PC-3 (cell line): ENCODE data around the gene PLOD2. TPM values are rescaled to one million over a fixed set of nuclear protein-coding genes. Genes with fewer than 3 reads are reported as not detected.

Experiments used
- ATAC-seq: fragments of 200-7000 bp; cut with Tn5 transposase; 2 replicates; pipeline ENCODE4 v1.9.1; 2020; ENCODE audit warnings: mild to moderate bottlenecking, moderate library complexity
- BruUV-seq: library from RNA; stranded (reverse); fragments of 400-500 nt; replicated peaks from 2 replicates; lab custom pipeline; 2021; lab: Mats Ljungman, UMichigan
- CTCF ChIA-PET: fragments of 300-600 bp; sonication (Branson Sonifier 250); formaldehyde crosslinking; loops from one replicate; lab custom pipeline; 2022; ENCODE audit warnings: antibody characterized with exemption; lab: Charles Lee
- POLR2A ChIA-PET: fragments of 300-600 bp; sonication (Branson Sonifier 250); formaldehyde crosslinking; loops from one replicate; lab custom pipeline; 2022; ENCODE audit warnings: antibody characterized with exemption; ENCODE audit not compliant: unreplicated experiment; lab: Charles Lee
- DNase-seq: peaks from one replicate; pipeline ENCODE4 v3.0.0-alpha.2; 2015
- H2AFZ ChIP-seq: fragments of 300-600 bp; sonication (generic); 2 replicates; pipeline ENCODE4 v1.6.0; 2016; ENCODE audit warnings: antibody characterized with exemption, low read length
- H3F3A ChIP-seq: fragments of 300-600 bp; sonication (generic); one replicate; pipeline ENCODE4 v1.6.0; 2017; ENCODE audit warnings: antibody characterized with exemption, low read length, control low read depth, mild to moderate bottlenecking; ENCODE audit not compliant: unreplicated experiment
- H3K27ac ChIP-seq: fragments of 300-600 bp; sonication (generic); 2 replicates; pipeline ENCODE4 v1.5.1; 2016; ENCODE audit warnings: mild to moderate bottlenecking, low read length
- H3K27me3 ChIP-seq: fragments of 300-600 bp; sonication (generic); 2 replicates; pipeline ENCODE4 v1.6.1; 2016; ENCODE audit warnings: low read length, mixed read lengths
- H3K36me3 ChIP-seq: fragments of 300-600 bp; sonication (generic); 2 replicates; pipeline ENCODE4 v1.6.1; 2016; ENCODE audit warnings: low read depth, mixed run types, low read length, mixed read lengths
- H3K4me1 ChIP-seq: fragments of 300-600 bp; sonication (generic); 2 replicates; pipeline ENCODE4 v1.5.1; 2016; ENCODE audit warnings: low read length; ENCODE audit not compliant: insufficient read depth
- H3K4me2 ChIP-seq: fragments of 300-600 bp; sonication (generic); 2 replicates; pipeline ENCODE4 v1.6.0; 2016; ENCODE audit warnings: low read length
- H3K4me3 ChIP-seq: fragments of 300-600 bp; sonication (generic); 2 replicates; pipeline ENCODE4 v1.5.1; 2016; ENCODE audit warnings: mild to moderate bottlenecking, low read length, mixed read lengths
- H3K79me2 ChIP-seq: fragments of 300-600 bp; sonication (generic); 2 replicates; pipeline ENCODE4 v1.6.1; 2017; ENCODE audit warnings: low read length, mixed read lengths
- H3K9ac ChIP-seq: fragments of 300-600 bp; sonication (generic); 2 replicates; pipeline ENCODE4 v1.6.0; 2016; ENCODE audit warnings: mild to moderate bottlenecking, low read length
- H3K9me2 ChIP-seq: fragments of 300-600 bp; sonication (generic); replicated peaks from 2 replicates; pipeline ENCODE4 v1.6.1; 2016; ENCODE audit warnings: mixed run types, low read length, mixed read lengths
- H3K9me3 ChIP-seq: fragments of 300-600 bp; sonication (generic); 2 replicates; pipeline ENCODE4 v1.6.1; 2016; ENCODE audit warnings: low read length, mixed read lengths
- H4K20me1 ChIP-seq: fragments of 300-600 bp; sonication (generic); 2 replicates; pipeline ENCODE4 v1.6.1; 2016; ENCODE audit warnings: low read length, mixed read lengths
- EZH2 ChIP-seq: fragments of 300-600 bp; sonication (generic); IDR thresholded peaks from one replicate; pipeline ENCODE4 v1.6.1; 2017; ENCODE audit warnings: antibody characterized with exemption, mild to moderate bottlenecking, low read length; ENCODE audit not compliant: unreplicated experiment
- EZH2phosphoT487 ChIP-seq: fragments of 300-600 bp; sonication (generic); IDR thresholded peaks from 2 replicates; pipeline ENCODE4 v1.6.1; 2018; ENCODE audit warnings: mild to moderate bottlenecking, antibody characterized with exemption, low read length, borderline replicate concordance
- intact Hi-C: fragments of 100-400 bp; cut with micrococcal nuclease; formaldehyde crosslinking; loops from 2 replicates; pipeline ENCODE4 v1.9.0; 2023
- total RNA-seq: library from RNA; depleted of rRNA; stranded (reverse); fragments of >200 nt; gene quantifications from 2 replicates; pipeline ENCODE4 v1.2.3, GENCODE V29; 2014
- TF ChIP-seq, protein P1 (sequence below): fragments of 300-600 bp; sonication (generic); conservative IDR thresholded peaks from 2 replicates; pipeline ENCODE4 v1.5.1; 2017; ENCODE audit warnings: antibody characterized with exemption, low read depth, mild to moderate bottlenecking, low read length

PLOD2 gene
- total RNA-seq, 1 experiment from 2014 or later: 76.1 TPM

GRCh38 chr3:146189519-146190173, 28.7 kb upstream of the PLOD2 start:
- Histone ChIP-seq H3F3A (no peaks in the 10 kb centered on the region), H3K4me3 (peak overlapping the region; percentile 36; the same call in 1 of the 2 replicates), H4K20me1 (no peaks in the 10 kb centered on the region), H3K4me1 (peaks cover 20% of the 10 kb centered on the region), H3K9me3 (no peaks in the 10 kb centered on the region), H3K27ac (no peak overlapping the region), H3K27me3 (no peaks in the 10 kb centered on the region), H2AFZ (peak overlapping the region; percentile 68), H3K9ac (no peak overlapping the region), H3K36me3 (no peaks in the 10 kb centered on the region), H3K9me2 (no peaks in the 10 kb centered on the region), H3K4me2 (peak overlapping the region; percentile 68), H3K79me2 (no peaks in the 10 kb centered on the region)
- DNase-seq (peak; percentile 90), ATAC-seq (peak; percentile 79)
- TF ChIP-seq EZH2 (no peak), EZH2phosphoT487 (no peak)
- TF ChIP-seq, protein P1, sequence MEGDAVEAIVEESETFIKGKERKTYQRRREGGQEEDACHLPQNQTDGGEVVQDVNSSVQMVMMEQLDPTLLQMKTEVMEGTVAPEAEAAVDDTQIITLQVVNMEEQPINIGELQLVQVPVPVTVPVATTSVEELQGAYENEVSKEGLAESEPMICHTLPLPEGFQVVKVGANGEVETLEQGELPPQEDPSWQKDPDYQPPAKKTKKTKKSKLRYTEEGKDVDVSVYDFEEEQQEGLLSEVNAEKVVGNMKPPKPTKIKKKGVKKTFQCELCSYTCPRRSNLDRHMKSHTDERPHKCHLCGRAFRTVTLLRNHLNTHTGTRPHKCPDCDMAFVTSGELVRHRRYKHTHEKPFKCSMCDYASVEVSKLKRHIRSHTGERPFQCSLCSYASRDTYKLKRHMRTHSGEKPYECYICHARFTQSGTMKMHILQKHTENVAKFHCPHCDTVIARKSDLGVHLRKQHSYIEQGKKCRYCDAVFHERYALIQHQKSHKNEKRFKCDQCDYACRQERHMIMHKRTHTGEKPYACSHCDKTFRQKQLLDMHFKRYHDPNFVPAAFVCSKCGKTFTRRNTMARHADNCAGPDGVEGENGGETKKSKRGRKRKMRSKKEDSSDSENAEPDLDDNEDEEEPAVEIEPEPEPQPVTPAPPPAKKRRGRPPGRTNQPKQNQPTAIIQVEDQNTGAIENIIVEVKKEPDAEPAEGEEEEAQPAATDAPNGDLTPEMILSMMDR: peak; percentile 90
- intact Hi-C loops: loop anchor here (1.0 kb wide), 5 partner anchors 28 to 388 kb away; partner anchors contain the start of gene PLOD2
- ChIA-PET CTCF (interaction anchor here (0.5 to 2.0 kb wide), 18 partner anchors 8 to 557 kb away, joined by 3 to 119 read pairs (median 4); no protein-coding TSS in a partner anchor), POLR2A (interaction anchor here (0.6 kb wide), 2 partner anchors 313 to 388 kb away, joined by 4 to 5 read pairs; no protein-coding TSS in a partner anchor)
- BruUV-seq: no TSS peak

DNA sequence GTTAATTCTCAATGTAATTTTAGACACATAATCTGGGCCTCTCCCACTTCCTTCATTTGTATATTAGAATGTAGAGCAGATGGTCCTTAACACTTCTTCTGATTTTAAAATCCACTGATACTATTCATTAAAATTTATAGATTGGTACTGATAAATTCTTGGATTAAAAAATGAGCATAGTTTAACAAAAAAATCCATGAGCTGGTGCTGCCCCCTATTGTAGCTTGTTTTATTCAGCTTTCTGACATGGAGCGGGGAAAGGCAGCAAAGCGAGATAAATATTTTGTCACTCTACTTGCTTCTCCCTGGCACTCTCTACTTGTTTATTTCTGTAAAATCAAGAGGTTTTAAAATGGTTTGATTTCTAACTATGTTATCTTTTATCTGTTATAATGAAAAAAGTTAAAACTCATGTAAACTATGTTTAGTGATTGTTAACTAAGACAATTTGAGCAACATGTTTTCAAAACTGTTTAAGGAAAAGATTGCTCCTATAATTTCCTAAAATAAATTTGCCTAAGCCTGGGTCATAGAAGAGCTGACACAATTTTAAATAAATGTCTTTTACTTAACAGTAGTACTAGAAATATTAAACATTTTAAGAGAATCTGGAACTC, 26.5 kb upstream of the PLOD2 start:
- DNase-seq (peak; percentile 74), ATAC-seq (peak; percentile 32; the same call in 1 of the 2 replicates)
- peaks cover 28% of the 10 kb centered on the region for H3K4me1 ChIP-seq
- H3K36me3 ChIP-seq: no peaks in the 10 kb centered on the region
- H3K27ac ChIP-seq: no peak overlapping the region
- intact Hi-C loops: loop anchor here (1.0 kb wide), 2 partner anchors 122 to 411 kb away; no protein-coding TSS in a partner anchor
- no peaks in the 10 kb centered on the region for H3K9me2 ChIP-seq
- no peaks in the 10 kb centered on the region for H3K27me3 ChIP-seq
- peak overlapping the region; percentile 77 for H3K4me2 ChIP-seq
- H4K20me1 ChIP-seq: no peaks in the 10 kb centered on the region
- peak overlapping the region; percentile 79 for H2AFZ ChIP-seq
- no peaks in the 10 kb centered on the region for H3F3A ChIP-seq
- no peaks in the 10 kb centered on the region for H3K79me2 ChIP-seq
- peak overlapping the region; percentile 51 for H3K9ac ChIP-seq
- no TSS peak for BruUV-seq
- ChIA-PET CTCF (interaction anchor here (0.6 to 1.3 kb wide), 7 partner anchors 21 to 140 kb away, joined by 3 to 8 read pairs (median 4); no protein-coding TSS in a partner anchor), POLR2A (interaction anchor here (0.6 to 1.9 kb wide), 2 partner anchors 27 to 329 kb away, joined by 4 to 5 read pairs; partner anchors contain the start of gene PLOD2)
- H3K9me3 ChIP-seq: no peaks in the 10 kb centered on the region
- H3K4me3 ChIP-seq: peak overlapping the region; percentile 53
- TF ChIP-seq, protein P1: peak; percentile 90
- no peak for TF ChIP-seq EZH2phosphoT487
